MV-4-11 (cell line): Measurements from ENCODE around the gene PPP1R36.
"Not testable (repeated sequence)": the region's sequence is repeated elsewhere in the genome, so short reads cannot be mapped to it uniquely, and the experiment has no call there.

Experiments used
- DNase-seq: peaks from one replicate; lab custom pipeline; 2025; lab: John Stamatoyannopoulos, UW

The PPP1R36 gene

DNA sequence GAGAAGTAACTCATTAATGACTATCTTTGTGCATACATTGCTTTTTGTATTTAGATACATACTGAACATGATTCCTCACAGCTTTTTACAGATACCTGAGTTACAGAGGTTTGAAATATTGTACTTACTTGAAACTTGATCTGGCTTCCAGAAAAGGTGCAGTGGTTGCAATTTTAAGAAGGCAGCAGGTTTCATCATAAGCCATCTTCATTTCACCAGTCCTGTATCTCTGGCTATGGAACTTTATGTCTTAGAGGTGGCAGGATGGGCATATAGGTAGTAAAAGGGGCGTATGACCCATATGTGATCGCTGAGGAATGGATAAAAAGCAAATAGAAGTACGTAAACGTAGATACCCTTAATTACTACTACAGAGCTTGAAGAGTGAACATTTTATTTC lies 31.5 kb upstream of the PPP1R36 start:
- no peak for DNase-seq

DNA sequence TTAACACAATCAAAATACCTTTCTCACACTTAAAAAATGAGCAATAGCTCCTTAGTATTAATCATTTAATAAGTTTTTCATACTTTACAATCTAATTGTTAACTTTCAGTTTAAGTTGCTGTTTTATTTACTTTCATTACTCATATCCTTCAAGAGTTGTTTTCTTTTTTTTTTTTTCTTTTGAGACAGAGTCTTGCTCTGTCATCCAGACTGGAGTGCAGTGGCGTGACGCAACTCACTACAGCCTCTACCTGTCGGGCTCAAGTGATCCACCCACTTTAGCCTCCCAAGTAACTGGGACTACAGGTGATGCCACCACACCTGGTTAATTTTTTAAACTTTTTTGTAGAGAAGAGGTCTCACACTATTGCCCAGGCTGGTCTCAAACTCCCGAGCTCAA lies 29.1 kb upstream of the PPP1R36 start:
- DNase-seq = no peak

DNA sequence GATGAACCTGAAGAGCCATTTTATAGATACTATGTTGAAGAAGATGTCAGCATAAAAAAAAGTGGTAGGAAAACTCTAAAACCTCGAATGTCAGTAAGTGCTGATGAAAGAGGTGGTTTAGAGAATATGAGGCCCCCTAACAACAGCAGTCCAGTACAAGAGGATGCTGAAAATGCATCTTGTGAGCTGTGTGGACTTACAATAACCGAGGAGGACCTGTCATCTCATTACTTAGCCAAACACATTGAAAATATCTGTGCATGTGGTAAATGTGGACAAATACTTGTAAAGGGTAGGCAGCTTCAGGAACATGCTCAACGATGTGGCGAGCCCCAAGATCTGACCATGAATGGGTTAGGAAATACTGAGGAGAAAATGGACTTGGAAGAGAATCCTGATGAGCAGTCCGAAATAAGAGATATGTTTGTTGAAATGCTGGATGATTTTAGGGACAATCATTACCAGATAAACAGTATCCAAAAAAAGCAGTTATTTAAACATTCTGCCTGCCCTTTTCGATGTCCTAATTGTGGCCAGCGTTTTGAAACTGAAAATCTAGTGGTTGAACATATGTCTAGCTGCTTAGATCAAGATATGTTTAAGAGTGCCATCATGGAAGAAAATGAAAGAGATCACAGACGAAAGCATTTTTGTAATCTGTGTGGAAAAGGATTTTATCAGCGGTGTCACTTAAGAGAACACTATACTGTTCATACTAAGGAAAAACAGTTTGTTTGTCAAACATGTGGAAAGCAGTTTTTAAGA lies 27.0 kb upstream of the PPP1R36 start:
- no peak for DNase-seq

DNA sequence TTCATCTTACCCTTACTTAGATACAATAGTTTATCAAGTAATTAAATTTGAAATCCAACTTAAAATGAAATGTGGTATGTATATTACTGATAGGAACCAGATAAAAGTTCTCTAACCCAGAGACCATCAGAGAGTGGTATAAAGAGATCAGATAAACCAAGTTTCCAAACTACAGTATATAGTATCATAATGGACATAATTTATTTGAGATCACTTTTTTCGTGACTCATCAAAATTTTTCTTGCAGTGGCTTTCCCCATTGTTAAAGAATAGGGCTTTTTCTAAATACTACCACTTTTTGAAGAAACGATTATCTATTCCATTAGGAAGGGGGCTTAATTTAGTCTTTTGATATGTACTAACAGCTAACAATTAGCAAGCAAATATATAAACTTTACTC lies 24.4 kb upstream of the PPP1R36 start:
- DNase-seq = no peak

DNA sequence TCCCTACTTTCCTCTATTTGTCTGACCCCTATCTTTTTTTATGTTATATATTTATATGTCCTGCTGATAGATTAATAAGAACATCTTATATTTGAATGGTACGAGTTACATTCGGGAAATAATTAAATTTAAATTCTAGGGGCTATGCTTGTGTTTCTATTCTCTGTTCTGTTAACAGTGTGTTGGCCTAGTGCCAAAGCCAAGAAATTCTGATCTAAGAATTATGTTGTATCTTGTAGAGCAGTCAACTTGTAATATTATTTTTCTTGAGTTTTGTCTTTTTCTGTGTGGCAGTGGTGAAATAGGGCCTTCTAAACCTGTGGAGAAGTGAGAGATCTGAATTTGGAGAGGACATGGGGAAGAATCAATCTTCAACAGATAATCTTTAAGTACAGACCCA lies 18.2 kb upstream of the PPP1R36 start:
- DNase-seq = no peak

DNA sequence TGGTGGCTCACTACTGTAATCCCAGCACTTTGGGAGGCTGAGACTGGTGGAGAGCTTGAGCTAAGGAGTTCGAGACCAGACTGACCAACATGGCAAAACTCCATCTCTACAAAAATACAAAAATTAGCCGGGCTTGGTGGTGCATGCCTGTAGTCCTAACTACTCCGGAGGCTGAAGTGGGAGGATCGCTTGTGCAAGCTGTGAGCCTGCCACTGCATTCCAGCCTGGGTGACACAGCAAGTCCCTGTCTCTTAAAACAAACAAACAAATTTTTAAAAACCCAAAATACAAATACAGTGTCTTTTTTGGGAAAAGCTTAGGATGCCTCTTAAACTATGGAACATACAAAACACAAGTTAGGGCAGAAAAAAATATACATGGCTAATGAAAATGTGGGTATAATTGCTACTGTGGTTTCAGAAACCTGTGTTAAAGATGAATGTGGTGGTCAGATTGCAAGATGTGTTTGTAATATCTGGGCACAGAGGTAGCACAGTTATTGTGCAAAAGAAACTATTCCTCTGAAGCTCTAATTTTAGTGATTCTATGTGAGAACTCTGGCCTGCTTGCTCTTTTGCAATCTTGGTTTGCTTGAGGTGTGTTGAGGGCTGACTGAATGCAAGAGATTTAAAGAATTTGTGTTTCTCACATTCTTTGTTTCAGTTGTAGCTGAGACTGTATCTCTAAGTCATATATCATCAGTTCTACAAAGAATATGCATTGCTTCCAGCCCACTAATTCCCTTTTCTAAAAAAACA lies 13.1 kb upstream of the PPP1R36 start:
- no peak for DNase-seq

DNA sequence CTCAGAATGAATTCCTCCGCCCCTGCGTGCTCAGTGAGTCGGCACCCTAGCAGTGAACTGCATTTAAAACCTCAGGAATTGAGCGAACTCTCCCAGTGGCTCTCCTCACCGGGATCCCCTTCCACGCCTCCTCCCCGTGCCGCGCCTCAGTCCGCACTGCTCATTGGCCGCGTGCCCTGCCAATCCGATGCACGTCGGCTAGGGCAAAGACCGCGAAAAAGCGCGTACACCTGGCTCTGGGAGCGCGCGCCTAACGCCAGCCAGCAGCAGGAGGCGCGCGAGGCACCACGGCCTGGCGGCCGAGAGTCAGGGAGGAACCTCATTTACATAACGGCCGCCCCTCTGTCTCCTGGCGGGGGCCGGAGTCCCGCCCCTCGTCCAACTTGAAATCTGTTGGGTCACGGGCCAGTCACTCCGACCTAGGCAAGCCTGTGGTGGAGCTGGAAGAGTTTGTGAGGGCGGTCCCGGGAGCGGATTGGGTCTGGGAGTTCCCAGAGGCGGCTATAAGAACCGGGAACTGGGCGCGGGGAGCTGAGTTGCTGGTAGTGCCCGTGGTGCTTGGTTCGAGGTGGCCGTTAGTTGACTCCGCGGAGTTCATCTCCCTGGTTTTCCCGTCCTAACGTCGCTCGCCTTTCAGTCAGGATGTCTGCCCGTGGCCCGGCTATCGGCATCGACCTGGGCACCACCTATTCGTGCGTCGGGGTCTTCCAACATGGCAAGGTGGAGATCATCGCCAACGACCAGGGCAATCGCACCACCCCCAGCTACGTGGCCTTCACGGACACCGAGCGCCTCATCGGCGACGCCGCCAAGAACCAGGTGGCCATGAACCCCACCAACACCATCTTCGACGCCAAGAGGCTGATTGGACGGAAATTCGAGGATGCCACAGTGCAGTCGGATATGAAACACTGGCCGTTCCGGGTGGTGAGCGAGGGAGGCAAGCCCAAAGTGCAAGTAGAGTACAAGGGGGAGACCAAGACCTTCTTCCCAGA lies 9.3 kb upstream of the PPP1R36 start, which contains the start of gene HSPA2:
TSS of gene HSPA2 (plus strand) at position 534 of the 995 bp plus-strand sequence. CDS start at position 643, 109 bp downstream.
- peak; percentile 99 for DNase-seq

DNA sequence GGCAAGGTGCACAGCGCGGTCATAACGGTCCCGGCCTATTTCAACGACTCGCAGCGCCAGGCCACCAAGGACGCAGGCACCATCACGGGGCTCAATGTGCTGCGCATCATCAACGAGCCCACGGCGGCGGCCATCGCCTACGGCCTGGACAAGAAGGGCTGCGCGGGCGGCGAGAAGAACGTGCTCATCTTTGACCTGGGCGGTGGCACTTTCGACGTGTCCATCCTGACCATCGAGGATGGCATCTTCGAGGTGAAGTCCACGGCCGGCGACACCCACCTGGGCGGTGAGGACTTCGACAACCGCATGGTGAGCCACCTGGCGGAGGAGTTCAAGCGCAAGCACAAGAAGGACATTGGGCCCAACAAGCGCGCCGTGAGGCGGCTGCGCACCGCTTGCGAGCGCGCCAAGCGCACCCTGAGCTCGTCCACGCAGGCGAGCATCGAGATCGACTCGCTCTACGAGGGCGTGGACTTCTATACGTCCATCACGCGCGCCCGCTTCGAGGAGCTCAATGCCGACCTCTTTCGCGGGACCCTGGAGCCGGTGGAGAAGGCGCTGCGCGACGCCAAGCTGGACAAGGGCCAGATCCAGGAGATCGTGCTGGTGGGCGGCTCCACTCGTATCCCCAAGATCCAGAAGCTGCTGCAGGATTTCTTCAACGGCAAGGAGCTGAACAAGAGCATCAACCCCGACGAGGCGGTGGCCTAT lies 8.3 kb upstream of the PPP1R36 start:
- DNase-seq = no peak

DNA sequence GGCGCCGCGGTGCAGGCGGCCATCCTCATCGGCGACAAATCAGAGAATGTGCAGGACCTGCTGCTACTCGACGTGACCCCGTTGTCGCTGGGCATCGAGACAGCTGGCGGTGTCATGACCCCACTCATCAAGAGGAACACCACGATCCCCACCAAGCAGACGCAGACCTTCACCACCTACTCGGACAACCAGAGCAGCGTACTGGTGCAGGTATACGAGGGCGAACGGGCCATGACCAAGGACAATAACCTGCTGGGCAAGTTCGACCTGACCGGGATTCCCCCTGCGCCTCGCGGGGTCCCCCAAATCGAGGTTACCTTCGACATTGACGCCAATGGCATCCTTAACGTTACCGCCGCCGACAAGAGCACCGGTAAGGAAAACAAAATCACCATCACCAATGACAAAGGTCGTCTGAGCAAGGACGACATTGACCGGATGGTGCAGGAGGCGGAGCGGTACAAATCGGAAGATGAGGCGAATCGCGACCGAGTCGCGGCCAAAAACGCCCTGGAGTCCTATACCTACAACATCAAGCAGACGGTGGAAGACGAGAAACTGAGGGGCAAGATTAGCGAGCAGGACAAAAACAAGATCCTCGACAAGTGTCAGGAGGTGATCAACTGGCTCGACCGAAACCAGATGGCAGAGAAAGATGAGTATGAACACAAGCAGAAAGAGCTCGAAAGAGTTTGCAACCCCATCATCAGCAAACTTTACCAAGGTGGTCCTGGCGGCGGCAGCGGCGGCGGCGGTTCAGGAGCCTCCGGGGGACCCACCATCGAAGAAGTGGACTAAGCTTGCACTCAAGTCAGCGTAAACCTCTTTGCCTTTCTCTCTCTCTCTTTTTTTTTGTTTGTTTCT lies 7.6 kb upstream of the PPP1R36 start:
- DNase-seq = no peak

DNA sequence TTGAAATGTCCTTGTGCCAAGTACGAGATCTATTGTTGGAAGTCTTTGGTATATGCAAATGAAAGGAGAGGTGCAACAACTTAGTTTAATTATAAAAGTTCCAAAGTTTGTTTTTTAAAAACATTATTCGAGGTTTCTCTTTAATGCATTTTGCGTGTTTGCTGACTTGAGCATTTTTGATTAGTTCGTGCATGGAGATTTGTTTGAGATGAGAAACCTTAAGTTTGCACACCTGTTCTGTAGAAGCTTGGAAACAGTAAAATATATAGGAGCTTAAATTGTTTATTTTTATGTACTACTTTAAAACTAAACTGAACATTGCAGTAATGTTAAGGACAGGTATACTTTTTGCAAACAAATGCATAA lies 6.9 kb upstream of the PPP1R36 start:
- DNase-seq = no peak

DNA sequence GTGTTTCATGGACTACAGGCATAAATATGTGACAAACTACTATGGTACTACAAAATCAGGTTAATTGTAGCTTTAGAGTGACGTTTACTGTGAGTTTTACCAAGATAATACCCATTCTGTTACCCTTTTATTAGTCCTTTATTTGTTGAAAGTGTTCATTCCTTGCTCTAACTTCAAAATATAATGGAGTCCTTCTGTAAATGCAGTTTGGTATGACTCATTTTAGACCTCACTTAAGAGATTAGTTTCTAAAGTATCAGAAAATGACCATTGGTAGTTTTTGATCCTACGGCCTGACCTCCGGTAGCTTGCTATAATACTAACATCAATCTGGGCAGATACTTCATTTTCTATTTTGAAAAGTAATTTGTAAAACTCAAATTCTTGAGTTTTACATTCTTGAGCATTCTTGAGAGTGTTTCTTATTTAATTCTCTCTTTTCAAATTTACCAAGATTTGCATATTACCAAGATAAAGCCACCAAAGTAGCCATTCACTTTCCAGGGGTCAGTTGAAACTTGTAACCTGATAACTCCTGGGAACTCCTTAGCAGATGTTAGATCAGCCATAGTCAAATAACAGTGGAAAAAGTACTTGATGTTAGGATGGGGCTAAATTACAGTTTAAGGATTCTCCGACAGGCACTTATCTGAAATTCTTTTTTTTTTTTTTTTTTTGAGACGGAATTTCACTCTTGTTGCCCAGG lies 5.0 kb upstream of the PPP1R36 start:
- no peak for DNase-seq

DNA sequence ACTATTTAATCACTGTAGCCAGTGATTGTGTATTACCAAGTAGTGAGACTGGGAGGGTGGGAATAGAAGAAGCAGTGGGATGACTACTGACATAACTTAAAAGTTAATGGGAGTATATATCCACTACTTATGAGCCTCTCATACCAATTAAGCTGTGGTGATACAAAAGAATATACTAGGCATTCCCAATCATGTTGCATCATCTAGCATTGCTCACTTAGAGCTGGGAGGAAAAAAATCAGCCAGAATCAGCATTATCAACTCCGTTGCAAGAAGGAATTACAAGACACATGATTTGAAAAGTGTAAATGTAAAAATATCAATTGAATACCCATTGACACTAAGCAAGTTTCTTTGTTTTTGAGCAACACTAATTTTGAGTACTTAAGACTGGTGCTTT lies 745 bp upstream of the PPP1R36 start:
- no peak for DNase-seq

DNA sequence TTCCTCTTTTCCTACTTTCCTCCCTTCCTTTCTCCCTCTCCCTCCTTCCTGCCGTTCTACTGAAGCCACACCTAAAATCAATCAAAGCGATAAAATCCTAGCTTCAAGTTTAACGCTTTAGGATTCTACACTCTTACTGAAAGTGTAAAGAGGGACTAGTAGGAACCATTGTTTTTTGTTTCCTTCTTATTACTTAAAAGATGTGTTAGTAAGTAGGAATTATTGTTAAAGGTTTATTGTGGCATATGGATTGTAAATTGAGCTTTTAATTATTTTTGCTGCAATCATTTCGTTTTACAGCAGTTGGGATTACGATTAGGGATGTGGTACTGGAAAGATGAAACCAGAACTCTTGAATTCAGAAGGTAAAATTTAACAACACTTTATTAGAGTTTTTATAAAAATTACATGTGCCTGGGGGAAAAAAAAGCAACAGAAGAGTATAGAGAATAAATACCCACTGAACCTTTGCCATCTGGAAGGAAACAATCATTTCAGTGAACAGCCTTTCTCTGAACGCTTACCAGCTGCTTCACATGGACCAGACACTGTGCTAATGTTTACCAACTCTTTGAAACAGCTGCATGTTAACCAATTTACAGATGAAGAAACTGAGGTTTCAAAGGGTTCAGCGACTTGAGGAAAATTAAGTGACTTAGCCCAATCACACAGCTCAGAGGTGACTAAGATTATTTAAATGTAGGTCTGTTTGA lies 1.0 kb downstream of the PPP1R36 start:
- DNase-seq = no peak

DNA sequence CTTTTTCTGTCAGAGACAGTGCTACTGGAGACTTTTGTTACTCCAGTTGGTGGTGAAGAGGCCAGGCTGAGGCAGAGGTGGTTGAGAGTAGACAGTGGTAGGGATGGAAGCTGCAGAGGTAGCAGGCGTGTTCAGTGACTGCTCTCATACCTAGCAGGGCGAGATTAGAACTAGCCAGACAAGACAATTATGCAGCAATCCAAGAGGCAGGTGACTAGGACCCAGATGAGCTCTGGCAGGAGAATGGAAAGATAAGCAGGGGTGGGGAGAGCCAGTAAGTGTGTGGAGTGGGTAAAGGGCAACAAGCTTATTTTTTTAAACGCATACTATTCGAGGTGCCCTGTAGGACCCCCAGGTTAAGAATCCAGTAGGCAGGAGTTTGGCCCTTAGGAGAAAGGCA lies 4.8 kb downstream of the PPP1R36 start:
- DNase-seq = no peak

DNA sequence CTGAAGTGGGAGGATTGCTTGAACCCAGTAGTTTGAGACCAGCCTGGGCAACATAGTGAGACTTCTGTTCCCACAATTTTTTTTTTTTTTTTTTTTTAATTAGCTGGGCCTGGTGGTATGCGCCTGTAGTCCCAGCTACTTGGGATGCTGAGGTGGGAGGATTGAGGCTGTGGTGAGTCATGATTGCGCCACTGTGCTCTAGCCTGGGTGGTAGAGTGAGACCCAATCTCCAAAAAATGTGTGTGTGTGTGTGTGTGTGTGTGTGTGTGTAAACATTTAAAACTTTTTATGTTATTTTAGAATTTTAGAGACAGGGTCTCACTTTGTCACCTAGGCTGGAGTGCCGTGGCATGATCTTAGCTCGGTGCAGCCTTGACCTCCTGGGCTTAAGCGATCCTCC lies 6.8 kb downstream of the PPP1R36 start:
- peak; percentile 86 for DNase-seq

DNA sequence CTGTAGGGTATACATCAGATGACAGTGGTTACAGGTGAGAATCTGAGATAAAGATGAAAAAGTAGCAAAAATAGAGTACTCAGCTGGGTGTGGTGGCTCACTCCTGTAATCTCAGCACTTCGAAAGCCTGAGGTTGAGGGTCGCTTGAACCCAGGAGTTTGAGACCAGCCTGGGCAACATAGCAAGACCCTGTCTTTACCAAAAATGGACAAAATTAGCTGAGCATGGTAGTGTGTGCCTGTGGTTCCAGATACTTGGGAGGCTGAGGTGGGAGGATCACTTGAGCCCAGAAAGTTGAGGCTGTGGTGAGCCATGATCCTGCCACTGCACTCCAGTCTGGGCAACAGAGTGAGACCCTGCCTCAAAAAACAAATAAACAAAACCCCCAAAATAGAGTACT lies 8.5 kb downstream of the PPP1R36 start:
- not testable (repeated sequence) for DNase-seq

DNA sequence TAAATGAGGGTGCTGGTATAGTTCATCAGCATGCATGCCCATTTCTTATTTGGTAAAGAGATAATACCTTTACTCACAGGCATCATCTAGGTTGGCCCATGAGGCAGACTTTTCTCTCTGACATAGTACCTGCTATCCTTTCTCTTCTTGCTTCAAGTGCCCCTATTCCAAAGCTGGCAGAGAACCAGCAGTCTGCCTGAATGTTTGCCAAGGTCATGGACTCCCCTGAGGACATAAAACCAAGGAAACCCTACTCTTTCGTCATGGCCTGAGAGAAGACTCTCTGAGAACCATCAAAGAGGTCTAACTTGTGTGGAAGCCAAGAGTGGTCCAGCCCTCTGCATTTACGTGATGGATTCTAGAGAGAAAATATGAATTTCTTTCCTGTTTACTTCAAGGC lies 11.9 kb downstream of the PPP1R36 start:
- no peak for DNase-seq

DNA sequence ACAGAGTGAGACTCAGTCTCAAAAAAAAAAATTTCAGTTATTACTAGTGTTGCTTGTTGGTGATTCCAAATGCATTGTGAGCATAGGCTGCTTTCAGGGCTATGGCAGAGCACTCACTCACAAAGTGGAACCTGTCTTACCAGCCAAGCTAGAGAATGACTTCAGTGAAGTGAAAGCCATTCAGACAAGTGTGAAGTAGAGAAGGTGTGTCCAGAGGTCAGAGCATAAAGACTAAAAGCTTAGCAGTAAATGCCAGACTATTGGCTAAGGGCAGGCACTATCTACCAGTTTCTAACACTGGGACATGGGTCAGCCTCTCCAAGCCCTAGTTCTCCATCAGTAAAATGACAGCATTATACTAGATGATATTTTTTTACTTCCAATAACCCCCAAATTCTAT lies 12.7 kb downstream of the PPP1R36 start:
- DNase-seq = no peak

DNA sequence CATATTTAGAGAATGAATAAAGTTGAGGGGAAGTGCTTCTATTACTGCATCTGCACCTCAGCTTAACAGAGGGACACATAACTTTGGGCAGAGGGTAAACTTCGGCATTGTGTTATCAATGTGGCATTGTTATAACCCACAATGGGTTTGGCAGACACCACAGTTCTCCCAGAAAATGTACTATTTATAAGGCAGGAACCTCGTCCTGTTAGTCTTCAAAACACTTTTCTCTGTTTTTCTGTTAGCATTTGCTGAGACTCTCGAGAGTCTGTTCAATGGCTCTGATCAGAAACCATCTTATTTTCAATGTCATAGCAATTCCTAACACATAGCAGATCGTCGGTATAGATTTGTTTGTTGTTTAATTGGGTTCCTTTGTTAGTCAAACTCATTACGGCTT lies 13.9 kb downstream of the PPP1R36 start:
- DNase-seq = no peak
